ENCODE results near the gene GHRHR.

DNA sequence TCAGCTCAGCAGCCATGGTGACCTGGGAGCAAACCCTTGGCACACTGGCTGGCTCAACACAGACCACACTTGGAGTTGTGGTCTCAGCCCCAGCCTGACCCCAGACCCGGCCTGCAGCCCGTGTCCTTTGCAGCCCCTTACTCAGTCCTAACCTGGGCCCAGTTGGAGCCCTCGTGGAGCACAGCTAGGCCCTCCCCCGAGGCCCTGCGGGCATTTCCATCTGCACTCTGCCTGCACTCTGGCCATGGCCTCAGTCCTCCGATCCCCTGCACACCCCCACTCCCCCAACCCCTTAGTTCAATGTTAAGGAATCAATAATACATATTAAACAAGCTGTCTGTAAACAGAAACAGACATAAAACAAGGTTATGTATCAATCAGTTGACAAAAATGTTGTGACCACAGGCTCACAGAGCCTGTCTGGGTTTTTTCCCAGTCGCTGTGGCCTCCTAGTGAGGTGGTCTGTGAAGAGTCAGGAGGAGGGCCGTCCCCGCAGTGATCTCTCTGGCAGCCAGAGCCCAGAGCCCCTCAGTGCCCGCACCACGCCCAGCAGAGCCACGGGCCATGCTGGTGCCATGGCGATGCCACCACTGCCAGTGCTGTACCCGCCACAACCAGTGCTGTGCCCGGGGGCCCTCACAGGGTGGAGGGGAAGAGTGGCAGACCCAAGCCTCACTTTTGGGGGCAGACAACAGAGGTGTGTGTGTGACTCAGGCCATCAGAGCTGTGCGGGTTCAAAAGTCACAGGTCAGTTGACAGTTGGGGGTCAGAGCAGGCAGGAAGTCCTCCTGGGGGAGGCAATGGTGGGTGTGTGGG lies 25.5 kb downstream of the GHRHR start:
- TF ChIP-seq EP300 (IDR thresholded peaks at IDR 0.05; ENCODE audit: low read length) (no peak), POLR2B (IDR thresholded peaks at IDR 0.05; ENCODE audit: low read depth, partially characterized antibody) (no peak), POLR2A (conservative IDR thresholded peaks at IDR 0.05) (no peak), EZH2 (IDR thresholded peaks at IDR 0.05; ENCODE audit: borderline replicate concordance, low read depth, low read length) (no peak), POU5F1 (IDR thresholded peaks at IDR 0.05; ENCODE audit: borderline replicate concordance, low read depth, low read length, partially characterized antibody) (no peak)
- TF ChIP-seq, protein P1, sequence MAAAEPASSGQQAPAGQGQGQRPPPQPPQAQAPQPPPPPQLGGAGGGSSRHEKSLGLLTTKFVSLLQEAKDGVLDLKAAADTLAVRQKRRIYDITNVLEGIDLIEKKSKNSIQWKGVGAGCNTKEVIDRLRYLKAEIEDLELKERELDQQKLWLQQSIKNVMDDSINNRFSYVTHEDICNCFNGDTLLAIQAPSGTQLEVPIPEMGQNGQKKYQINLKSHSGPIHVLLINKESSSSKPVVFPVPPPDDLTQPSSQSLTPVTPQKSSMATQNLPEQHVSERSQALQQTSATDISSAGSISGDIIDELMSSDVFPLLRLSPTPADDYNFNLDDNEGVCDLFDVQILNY (CRISPR knock-in tag; IDR thresholded peaks at IDR 0.05), result no peak

Measured in K562 (cell line).